GM19395 (cell line): ENCODE data around the gene PIAS1.
"Not testable (repeated sequence)": the region's sequence is repeated elsewhere in the genome, so short reads cannot be mapped to it uniquely, and the experiment has no call there.

Source experiments
- ATAC-seq: cut with Tn5 transposase; IDR thresholded peaks from one replicate; pipeline ENCODE4 v1.9.1; 2021; ENCODE audit warnings: mild to moderate bottlenecking, moderate library complexity; ENCODE audit not compliant: unreplicated experiment

Gene PIAS1

GRCh38 chr15:68230157-68231100 lies 176.3 kb downstream of the PIAS1 start:
- ATAC-seq = no peak

- no peak for ATAC-seq
Observed at GRCh38 chr15:68231102-68231818, 177.1 kb downstream of the PIAS1 start.

GRCh38 chr15:68232449-68232848 lies 178.3 kb downstream of the PIAS1 start:
- no peak for ATAC-seq

- ATAC-seq = no peak
Observed at GRCh38 chr15:68232937-68233336, 178.8 kb downstream of the PIAS1 start.

GRCh38 chr15:68234060-68234459 lies 179.9 kb downstream of the PIAS1 start:
- ATAC-seq = no peak

- ATAC-seq = not testable (repeated sequence)
Observed at GRCh38 chr15:68234520-68234919, 180.4 kb downstream of the PIAS1 start.

- no peak for ATAC-seq
Observed at GRCh38 chr15:68235022-68235421, 180.9 kb downstream of the PIAS1 start.

- no peak for ATAC-seq
Observed at GRCh38 chr15:68239025-68239424, 184.9 kb downstream of the PIAS1 start.

GRCh38 chr15:68241088-68241935 lies 187.2 kb downstream of the PIAS1 start:
- ATAC-seq = no peak
